Stimulated activated CD4-positive, alpha-beta T cell treated with anti-CD3 and anti-CD28 coated beads, TNF-alpha, amount 100 ng/mL, for 1 hour (primary cell): ENCODE results near the gene JAZF1.
"Not testable (repeated sequence)": the region's sequence is repeated elsewhere in the genome, so short reads cannot be mapped to it uniquely, and the experiment has no call there.

Experiments
- DNase-seq, 3 donors: peaks; one replicate each; pipeline ENCODE4 v3.0.0-alpha.2; 2020; ENCODE audit warnings: low read depth in 3 of 3, low spot score in 1 of 3

Gene JAZF1

DNA sequence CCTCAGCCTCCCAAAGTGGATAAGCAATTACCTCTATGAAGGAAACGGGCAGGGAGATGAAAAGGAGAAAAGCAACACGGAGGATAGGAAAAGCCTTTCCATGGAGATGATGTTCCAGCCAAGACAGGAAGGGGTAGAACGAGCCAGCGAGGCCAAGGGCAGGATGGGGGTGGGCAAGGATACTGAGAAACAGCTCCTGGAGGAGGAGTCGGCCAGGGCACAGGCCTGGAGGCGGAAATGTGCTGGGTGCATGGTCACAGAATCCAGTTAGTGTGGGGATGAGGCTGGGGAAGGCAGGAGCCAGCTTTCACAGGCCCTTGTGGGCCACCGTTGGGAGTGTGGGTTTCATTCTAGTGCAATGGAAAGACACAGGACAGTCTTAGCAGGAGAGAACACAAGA, 162.6 kb downstream of the JAZF1 start:
- no peak for DNase-seq

DNA sequence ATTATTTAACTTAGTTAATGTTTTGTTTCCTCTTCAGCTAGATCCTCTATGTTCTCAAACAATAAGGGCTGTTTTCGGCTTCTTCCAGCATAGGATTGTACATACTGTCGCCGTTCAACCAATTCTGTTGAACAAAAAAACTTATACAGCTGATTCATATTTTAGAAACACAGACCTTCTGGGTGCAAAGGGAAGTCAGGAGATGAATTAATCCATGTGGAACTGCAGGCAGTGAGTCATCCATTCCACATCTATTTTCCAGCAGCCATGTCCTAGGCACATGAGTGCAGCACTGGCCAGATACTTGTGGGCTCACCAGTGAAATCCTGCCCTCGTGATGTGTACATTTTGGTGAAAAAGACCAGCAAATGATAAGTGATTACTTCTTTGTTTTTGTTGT, 163.2 kb downstream of the JAZF1 start:
- no peak for DNase-seq

DNA sequence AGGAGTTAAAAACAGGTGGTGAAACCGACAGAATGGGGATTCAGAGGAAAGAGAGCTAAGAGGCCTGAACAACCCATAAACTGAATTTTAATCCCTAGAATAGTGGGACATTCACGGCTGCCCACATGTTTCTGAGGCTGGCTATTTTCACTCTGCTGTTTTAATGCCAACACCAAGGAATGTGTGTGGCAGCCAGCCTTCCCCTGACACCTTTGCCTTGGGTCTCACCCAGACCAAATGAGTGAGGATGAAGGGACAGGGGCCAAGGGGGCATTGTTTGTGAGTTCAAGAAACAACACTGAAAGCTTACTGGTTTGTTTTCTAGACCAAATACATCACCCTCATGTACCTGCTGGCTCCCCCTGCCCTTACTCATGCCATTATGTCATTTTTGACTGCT, 164.3 kb downstream of the JAZF1 start:
- no peak for DNase-seq

DNA sequence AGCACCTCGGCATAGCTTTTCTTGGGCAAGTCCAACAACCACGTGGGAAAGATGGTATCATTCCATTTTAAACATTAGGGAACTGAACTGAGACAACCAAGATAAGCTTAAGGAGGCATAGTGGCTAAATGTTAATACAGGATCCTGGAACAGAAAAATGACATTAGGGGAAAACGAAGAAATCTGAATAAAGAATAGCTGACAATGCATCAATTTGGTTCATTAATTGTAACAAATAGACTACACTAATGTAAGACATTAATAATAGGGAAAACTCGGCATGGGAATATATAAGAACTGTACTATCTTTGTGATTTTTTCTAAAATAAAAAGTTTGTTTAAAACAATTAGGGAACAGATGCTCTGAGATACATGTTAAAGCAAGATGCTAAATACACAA, 165.4 kb downstream of the JAZF1 start:
- no peak for DNase-seq

DNA sequence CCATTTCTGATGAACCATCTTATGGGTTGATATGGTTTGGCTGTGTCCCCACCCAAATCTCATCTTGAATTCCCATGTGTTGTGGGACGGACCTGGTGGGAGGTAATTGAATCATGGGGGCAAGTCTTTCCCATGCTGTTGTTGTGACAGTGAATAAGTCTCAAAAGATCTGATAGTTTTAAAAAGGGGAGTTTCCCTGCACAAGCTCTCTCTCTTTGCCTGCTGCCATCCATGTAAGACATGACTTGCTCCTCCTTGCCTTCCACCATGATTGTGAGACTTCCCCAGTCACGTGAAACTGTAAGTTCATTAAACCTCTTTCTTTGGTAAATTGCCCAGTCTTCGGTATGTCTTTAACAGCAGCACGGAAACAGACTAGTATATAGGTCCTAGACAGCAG, 166.3 kb downstream of the JAZF1 start:
- DNase-seq, result not testable (repeated sequence)

DNA sequence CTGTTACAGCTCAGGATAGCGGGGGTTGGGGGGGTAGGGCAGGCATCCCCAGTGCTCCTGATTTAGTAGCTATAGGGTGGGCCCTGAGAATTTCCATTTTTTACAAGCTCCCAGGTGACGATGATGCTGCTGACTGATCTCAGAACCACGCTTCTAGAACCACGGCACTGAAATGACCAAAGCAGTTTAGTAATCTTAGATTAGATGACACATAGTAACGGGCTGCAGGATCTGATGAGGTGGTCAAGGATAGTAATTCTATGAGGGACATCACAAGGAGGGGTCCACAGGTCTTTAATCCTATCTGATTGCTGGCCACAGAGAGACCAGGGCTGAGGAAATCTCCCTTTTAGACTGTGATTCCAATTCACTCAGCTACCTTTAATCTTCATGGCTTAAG, 167.2 kb downstream of the JAZF1 start:
- no peak for DNase-seq

DNA sequence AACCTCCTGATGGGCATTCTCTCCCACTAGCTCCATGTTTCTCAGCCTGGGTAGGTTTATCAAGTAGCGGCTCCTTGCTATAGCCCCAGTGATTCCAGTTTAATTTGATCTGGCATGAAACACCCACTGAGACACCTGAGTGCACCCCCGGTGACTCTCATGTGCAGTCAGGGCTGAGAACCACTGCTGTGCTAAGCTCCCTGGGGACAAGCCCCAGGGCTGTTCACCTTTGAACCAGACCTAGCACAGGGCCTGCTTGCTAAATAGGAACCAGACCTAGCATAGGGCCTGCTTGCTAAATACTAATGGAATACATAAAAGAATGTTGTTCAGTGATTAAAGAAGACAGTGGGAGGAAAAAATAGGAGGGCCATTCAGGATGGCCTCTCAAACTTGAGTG, 167.6 kb downstream of the JAZF1 start:
- DNase-seq, result no peak

DNA sequence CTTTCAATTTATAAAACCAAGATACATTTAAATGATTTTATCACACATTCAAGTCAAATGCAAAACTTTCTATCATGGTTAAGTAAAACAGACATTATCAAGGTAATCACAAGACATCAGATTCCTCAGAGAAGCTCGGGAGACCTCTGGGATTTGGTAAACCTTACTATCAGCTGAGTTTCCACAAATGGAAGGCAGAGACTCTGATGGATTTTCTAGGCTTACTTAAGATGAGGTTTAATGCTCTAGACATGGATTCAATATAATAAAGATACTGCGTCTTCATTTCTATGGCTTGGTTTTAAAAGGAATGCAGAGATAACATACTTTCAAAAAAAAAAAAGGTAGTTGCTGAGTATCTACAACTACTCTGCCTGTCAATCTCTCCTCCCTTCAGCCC, 171.7 kb downstream of the JAZF1 start:
- no peak for DNase-seq

DNA sequence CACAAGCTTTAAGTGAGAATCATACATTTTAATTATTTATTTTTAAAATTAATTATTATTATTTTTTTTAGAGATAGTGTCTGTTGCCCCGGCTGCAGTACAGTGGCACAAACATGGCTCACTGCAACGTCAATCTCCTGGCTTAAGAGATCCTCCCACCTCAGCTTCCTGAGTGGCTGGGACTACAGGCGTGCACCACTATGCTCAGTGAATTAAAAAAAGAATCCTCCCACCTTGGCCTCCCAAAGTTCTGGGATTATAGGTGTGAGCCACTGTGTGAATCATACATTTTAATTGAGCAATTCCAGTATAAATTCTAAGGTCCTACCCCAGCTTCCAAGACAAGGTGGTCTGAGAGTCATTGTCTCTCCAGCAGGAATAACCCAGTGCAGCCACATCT, 172.4 kb downstream of the JAZF1 start:
- DNase-seq, result no peak

DNA sequence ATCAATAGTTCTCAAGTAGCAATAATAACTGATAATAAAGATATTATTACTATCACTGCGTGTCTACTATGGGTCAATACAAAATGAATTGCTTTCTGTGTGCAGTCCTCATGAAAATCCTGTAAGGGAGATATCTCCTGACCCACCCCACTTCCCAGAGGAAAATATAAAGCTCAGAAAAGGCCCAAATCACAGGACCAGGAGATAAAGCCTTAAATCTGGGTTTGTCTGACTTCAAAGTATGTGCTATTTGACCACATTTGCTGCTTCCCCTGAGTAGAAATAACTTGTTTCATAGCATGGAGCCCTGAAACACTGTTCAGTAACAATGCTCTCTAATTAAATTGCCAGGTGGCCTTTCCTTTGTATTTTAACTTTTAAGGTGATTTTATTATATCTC, 174.1 kb downstream of the JAZF1 start:
- no peak for DNase-seq

DNA sequence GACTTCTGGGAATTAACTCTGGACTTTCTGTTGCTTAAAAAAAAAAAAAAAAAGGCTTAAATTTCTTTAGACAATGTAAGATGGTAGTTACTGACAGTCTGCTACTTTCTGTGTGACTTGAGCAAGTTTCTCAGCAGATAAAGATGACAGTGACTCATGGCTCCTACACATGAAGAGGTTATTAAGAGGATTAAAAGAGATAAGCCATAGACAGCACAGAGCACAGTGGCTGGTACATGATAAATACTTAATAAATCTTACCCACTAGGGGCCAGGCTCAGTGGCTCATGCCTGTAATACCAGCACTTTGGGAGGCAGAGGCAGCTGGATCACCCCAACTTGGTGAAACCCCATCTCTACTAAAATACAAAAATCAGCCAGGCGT, 174.8 kb downstream of the JAZF1 start:
- no peak for DNase-seq

DNA sequence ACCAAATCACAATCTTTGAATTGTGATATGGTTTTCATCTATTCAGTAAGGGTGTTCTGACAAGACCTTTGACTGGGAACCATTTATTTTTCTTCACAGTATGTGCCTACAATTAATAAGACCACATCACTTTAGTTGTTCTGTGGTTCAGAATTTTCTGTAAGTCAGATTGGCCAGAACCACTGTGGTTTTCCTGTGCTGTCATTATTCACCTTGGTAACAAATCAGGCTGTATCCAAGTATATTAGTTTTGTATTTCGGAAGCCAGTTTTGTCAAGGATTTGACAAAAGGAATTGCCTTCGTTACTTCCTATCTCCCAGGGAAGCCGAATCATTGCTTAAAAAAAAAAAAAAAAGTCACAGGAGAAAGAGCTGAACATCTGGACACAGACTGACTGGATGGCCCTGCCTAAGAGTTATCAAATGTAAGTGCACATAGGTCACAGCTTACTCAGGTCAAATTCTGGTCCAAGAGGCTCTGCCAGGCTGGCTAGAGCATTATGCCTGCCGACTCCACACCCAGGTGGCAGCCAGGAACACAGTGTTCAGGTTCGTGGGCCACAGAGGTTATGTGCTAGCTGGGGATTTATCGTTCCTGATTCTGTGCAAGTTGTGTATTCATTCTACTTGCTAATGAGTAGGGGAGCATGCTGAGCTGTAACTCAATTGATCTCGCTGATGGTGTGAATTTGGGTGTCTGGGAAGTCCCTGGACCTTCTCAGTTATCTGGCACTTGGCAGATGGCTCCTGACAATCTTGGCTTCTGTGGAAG, 175.3 kb downstream of the JAZF1 start:
- no peak for DNase-seq

DNA sequence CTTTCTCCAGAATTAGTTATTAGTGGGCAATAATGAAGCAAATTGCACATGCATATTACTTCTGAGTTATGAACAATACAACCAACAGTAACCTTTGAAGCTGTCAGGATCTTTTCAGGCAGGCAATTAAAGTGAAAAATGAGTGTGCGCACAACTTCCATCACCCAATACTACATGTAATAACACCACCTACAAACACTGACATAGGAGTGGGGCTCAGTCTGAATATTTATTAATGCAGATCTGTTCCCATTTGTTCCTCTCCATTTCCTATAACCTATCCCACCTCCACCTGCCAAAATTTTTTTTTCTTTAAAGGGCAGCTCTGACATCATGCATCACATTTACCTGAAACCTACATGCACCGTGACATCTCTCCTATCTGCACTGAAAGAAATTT, 177.2 kb downstream of the JAZF1 start:
- DNase-seq, result no peak

DNA sequence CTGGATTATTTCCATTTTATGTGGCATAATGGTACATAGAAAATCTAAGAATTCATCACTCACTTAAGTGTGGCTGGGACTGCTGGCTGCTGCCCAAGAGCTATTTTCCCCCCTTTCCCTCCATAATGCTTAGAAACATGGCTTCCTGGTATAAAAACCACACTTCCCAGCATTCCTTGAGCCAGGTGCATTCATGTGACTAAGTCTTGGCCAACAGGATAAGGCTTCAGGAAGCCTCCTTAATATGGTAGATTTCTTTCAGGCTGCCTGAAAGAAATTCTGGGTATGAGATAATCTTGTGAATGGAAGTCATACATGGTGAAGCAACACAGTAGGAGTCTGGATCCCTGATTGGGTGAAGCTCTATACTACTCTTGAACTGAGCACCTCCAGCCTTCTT, 178.0 kb downstream of the JAZF1 start:
- no peak for DNase-seq

DNA sequence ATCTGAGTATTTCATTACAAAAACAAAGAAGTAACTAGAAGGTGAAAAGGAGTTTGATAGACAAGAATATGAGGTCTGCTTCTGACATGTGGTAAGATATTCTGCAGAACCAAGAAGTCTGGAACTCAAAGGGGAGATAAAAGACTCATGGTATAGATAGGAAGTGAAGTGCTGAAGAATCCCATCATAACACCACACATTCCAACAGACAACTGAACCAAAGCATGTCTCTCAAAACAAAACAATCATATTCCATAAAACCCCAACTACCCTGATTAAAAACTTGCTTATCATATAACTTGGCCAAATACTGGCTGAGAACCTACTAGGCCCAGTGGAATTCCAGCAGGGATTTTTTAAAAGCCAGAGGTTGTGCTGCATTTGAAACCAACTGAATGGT, 178.7 kb downstream of the JAZF1 start:
- no peak for DNase-seq

DNA sequence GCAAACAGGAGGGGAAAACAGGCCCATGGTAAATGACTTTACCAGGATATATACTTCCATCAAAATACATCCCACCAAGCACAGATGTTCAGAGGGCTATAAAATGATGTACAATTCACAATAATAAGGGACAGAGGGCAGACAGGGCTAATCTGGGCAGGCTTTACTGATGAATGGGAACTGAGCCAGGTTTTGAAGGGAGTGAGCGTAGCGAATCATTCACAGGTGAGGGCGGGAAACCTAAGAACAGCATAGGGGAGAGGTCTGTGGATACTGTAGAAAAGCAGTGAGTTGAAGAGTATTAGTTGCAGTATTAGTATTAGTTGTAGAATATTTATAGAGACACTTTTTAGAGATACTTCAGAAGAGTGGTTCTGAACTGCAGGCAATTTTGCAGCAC, 180.8 kb downstream of the JAZF1 start:
- no peak for DNase-seq

DNA sequence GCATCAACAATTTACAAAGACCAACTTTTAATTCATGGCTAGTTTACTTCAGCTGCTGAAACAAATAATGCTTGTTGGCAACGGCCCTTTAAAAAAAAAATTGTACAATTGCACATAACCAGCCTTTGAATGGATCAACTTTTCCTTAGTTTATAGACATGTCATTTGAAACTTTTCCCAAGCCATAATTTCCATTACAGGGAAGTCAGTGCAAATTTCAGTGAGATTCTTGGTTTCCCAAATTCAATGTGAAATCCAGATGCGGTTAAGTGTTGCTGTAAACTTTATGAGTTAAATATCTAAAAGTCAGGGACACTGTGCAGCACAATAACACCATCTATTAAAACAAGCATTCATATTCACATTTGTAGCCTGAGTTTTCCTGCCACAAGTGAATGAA, 182.2 kb downstream of the JAZF1 start:
- no peak for DNase-seq

DNA sequence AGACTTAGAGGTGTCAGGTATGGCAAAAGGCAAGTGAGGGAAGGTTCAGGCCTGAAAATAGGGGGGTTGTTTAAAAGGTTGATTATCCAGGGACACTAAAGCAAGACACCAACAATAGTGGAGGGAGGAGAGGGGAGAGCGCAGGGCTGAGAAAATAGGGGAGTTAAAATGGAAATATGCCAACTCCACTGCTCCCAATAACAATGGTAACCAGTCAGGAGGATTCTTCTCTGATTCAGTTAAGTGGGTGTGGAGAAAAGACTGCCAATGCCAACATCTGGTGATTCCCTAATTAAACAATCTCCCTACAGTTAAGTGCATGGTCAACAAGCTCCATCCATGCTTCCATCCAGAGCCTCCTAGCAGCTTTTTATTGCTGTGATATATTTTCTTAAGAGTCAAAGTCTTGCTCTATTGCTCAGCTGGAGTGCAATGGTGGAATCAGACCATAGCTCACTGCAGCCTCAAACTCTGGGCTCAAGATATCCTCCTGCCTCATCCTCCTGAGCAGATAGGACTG, 183.3 kb downstream of the JAZF1 start:
- no peak for DNase-seq

DNA sequence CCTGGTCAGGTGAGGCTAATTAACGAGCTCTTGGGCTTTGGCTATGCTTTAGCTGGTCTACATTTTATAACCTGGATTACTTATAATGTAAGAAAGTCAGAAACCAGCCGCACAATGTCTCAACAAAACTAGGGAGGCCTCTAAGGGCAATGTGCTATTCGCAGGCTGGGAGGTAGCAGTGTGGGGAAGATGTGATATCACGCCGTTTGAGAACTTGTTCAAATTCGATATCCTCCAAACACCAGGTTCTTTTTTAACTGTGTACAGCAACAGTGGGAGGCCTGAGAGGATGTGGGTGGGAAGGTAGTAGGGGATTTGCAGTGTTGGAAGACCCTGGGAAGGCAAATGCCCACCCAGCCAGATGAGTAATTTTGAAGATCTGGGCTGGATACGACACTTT, 184.5 kb downstream of the JAZF1 start:
- DNase-seq, result no peak

DNA sequence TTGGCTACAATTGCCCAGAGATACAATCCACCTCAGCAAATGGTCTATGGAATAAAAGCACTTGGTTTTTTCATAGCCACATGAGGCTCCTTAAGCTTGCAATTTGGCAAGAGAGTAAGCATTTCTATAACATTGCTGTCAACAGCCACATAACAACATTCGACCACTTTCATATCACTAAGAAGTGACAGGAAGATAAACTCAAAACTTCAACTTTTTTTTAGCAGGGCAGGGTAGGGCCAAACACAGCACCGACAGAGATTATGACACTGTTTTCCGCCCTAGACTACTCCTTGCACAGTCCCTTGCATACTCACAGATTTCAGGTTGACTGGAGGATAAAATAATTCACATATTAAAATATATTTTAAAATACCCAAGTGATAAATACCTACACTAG, 185.4 kb downstream of the JAZF1 start:
- DNase-seq, result no peak

DNA sequence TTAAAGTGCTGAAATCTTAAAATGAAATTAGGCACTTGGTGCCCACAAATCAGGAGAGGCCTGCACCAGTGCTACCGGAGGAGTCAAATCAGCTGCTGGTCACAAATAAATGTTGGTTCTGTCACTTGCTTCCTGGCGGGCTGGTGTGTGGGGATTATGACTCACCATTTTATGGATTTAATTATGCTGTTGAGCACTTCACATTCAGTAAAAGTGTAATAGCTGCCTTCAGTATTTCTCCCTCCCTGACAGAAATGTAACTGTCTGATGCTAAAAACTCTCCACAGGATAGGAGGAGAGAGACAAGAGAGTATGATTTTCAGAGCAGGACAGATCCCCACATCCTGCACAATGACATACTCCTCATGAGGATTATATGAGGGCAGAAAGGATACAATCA, 186.0 kb downstream of the JAZF1 start:
- DNase-seq, result no peak

DNA sequence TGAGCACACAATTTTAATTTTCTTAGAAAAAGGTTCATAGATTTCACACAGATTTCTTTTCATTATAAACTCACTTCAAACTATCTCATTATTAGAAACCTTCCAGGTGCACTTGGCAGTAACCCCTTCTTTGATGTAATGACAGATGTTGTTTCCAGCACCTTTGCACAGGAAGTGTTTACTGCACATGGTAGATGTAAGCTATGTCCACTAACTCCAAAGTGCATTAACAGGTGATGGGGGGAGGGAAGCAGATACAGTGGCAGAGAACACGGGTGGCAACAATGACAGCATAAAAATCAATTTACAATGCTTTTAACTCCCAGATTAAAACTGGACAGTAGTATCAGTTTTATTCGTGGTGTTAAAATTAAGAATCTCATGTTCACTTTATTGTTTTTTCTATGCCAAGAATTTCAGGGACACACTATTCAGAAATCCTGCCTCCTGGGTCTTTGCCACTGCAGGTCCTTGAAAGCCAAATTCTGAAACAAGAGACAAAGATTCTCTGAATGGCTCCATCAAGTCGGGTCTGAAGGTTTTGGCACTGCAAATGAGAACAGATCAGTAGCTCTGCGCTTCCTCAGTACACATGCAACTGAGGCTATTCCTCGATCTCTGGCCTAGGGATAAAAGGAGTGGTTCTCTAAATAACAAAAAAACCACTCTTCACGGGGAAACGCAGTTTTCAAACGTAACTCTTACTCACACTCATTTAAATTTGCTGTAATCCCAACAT, 187.7 kb downstream of the JAZF1 start:
- no peak for DNase-seq

DNA sequence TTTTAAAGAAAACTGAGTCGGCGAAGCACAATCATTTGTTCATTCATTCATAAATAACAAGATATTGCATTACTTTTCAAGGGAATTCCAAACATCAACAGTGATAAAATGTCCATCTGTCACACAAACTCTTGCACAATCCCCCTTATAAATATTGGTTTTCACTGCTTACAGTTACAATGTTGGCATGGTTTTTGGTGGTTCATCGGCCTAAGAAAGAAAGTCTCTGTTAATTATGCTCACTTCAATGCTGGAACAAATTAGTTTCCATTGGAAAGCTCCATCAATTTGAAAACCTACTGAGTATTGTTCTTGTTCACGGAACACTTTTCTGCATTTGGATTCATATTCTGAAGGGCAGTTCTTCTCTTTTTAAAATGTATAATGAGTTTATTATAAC, 188.5 kb downstream of the JAZF1 start:
- no peak for DNase-seq
